Stimulated activated CD4-positive, alpha-beta T cell treated with anti-CD3 and anti-CD28 coated beads, Interleukin-12 subunit alpha, Interleukin-12 subunit beta, amount 100 ng/mL, for 24 hours (primary cell): ENCODE data around the gene HLCS.

Experiments
- DNase-seq, 2 experiments: peaks; one replicate each; pipeline ENCODE4 v3.0.0-alpha.2; 2020; ENCODE audit warnings: low read depth in 2 of 2

Gene HLCS

DNA sequence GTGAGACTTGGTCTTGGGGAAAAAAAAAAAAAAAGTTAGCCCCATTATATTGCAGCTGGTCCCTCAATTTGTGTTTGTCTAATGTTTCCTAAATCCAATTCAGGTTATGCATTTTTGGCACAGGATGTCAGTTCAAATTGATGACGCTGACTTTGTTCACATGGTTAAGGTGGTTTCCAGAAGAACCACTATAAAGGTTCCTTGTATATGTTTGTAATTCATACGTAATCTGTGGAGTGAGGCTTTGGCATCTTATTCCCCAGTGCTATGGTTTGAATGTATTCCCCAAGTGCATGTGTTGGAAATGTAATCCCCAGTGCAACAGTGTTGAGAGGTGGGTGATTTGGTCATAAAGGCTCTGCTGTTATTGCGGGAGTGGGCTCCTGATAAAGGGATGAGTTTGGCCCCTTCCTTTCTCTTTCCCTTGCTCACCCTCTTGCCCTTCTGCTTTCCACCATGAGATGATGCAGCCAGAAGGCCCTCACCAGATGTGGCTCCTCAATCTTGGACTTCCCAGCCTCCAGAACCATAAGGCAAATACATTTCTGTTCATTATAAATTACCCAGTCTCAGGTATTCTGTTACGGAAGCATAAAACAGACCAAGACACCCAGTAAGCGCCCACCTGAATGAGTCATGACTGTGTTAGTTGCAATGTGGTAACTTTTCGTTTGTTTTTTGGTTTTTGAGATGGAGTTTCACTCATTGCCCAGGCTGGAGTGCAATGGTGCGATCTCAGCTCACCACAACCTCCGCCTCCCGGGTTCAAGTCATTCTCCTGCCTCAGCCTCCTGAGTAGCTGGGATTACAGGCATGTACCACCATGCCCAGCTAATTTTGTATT is 19.5 kb upstream of the HLCS start:
- DNase-seq, result no peak

DNA sequence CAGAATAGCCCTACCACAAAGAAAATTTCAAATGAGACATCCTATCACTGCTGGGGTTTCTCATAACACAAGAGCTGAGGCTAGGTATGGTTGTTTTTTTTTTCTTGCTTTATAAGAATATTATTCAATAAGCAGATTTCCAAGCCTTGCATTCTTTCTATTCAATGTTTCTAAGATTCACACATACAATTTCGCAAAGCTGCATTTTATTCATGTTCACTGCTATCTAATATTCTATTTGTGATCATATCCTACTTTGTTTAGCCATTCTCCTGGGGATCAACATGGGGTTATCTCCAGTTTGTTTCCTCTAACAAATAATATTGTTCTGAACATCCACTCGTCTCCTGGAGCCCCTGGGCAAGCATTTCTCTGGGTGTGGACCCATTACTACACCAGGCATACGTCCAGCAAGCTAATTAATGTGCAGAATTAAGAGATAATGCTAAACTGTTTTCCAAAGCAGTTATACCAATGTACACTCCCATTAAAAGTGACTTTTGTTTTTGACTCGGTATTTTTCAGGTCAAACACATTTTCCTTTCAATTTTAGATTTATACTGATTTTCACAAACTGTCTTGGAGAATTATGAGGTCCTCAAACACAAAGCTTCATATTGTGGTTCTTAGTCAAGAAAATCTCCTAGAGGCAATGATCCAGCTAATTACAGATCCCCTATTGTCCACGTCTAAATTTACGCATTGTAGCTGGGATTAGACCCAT is 15.7 kb upstream of the HLCS start:
- DNase-seq, result no peak

DNA sequence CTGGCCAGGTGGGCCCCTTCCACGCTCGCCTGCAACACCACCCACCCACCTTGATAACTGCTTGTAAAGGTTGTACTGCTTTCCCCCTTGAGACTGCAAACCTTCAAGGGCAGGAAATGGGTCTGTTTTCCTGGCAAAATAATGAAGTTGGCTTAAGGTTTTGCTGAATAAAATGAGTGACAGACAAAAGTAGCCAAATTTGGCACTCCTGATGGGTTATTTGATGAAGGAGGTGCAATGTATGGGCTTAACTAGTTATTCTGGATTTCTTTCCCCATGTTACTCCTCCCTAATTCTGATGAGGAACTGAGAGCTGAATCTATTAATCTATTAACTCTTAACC is 14.6 kb upstream of the HLCS start:
- no peak for DNase-seq

DNA sequence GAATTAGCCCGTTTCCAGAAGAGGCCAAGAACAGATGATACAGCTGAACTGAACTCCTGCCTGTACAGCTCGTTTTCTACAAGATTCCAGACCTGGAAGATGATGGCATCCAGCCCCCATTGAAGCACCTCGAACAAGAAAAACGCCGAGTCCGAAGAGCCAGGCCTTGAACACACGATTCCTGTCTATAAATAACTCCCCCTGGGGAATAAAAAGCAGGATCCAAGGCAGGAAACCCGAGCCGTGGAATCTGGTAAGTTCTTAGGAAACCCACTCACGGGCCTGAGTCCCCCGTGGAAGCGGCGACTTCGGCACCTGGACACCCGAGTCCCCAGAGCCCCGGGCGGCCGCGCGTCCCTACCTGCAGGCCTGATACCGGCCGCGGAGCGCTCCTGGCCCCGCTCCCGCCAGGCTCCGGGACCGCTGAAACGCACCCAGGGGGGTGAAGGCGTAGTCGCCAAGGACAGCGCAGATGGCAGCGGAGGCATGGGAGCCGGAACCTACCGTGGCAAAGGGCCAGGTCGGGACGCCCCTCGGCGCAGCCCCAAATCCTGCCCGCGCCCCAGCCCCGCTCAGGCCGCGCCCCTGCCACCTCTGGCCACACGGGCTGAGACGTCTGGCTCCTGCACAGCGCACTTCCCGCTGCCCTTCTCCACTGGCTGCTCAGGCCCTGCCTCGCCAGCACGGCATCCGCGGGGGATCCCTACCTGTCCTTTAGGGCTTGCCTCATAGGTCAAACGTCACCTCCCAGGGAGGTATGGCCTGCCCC is 14.0 kb upstream of the HLCS start:
- no peak for DNase-seq

DNA sequence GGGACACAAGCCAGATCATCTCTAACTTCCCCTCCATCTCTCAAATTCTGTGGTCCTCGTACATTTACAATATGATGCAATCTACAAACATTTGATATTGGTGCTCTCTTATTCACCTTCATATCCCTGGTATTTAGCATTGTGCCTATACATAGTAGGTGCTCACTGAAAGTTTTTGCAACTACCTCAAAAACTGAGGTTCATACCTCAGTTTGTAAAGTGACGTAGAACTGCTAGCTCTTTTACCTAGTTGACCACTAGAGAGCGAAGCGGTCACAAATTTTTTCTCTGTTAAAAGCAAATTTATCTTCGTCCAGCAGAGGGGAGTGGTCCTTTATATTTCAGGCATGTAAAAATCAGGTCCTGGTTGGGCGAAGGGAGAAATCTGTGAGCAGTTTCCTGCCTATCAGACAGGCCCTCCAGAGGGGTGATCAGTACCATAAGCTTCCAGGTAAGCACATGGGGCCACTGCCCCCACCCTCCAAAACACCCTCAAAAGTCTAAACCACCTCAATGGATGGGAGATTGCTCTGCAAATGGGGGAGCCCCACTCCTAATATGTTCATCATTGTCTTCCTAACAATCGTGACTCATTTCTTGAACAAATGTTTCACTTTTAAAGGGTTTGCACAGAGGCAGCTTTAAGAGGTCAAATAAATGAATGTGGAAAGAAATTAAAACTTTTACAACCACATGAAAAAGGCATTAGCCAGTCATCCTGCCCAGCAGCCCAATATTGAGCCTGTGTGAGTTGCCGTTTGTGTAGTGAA is 10.6 kb upstream of the HLCS start:
- no peak for DNase-seq

DNA sequence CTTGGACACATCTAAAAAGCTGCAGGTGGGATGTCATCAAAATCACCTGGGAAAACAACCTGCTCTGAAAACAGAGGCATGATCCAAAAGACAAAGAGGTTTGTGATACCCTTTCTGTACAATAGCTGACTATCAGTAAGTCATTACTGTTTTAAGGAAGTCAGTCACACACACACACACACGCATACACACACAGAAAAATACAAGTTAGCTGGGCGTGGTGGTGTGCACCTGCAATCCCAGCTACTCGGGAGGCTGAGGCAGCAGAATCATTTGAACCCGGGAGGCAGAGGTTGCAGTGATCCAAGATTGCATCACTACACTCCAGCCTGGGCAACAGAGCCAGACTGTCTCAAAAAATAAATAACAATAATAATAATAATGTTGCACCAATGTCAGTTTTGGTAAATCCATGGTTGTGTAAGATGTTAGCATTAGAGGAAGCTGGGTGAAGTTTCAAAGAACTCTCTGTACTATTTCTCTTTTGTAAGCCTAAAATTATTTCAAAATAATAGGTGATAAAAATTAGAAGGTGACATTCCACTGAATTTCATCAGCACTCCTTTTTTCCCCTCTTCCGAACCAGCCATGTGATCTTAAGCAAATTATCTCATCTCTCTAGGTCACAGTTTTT is 9.9 kb upstream of the HLCS start:
- DNase-seq, result no peak

DNA sequence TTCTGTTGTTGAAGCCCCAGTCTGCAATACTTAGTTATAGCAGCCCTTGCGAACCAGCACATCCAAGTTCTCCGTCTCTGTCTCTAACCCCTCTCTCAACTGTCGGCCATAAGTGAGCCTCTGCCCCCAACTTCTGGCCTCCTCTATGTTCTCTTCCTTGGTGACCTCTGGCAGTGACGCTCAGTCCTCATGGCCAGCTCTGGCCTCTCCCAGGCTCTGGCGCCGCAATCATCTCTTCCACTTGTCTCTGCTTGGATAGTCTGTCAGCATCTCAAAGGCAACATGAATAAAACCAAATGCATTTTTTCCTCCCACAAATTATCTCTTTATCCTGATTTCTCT is 8.4 kb upstream of the HLCS start:
- no peak for DNase-seq

DNA sequence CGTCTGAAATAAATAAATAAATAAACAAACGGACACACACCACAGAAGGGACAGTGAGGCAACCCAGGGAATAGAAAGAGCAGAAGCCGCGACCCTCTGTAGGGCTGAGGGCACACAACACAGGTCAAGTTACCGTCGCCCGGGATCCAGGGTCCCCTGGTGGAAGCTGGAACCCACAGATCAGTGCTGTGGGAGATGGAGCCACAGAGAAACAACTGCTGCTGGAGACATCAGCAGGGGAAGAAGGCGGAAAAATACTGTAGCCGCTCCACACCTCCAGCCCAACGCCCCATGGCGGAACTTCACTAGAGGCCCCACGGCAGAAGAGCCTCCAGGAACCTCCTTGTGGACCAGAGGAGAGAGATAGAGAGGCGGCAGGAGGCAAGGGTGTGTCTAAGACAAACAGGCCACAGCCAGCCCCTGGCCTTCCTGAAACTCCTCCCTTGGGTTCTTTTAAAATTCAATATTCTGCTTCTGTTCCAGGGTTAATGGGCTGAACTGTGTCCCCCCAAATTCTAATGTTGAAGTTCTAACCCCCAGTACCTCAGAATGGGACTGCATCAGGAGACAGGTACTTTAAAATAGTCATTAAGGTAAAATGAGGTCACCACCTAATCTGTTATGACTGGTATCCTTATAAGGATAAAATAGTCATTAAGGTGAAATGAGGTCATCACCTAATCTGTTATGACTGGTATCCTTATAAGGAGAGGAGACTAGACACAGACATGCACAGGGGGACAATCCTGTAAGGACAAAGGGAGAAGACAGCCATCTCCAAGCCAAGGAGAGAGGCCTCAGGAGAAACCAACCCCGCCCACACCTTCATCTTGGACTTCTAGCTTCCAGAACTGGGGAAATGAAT is 7.7 kb upstream of the HLCS start:
- DNase-seq, result no peak

DNA sequence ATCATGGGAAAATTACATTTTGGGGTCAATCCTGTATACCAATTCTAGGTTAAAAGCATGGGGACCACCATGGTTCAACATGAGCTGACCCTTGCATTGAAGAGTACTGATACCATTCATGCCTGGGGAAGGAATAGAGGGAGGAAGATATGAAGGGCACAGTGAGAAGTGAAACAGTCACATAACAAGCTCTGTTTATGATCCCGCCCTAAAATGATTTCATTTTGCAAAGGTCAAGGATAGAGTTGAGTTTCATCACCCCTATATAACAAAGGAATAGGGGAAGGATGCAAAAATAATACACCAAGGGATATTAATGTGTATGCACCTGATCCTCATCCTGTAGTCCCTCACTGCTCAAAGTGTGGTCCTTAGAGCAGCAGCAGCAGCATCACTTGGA is 2.5 kb upstream of the HLCS start:
- no peak for DNase-seq

DNA sequence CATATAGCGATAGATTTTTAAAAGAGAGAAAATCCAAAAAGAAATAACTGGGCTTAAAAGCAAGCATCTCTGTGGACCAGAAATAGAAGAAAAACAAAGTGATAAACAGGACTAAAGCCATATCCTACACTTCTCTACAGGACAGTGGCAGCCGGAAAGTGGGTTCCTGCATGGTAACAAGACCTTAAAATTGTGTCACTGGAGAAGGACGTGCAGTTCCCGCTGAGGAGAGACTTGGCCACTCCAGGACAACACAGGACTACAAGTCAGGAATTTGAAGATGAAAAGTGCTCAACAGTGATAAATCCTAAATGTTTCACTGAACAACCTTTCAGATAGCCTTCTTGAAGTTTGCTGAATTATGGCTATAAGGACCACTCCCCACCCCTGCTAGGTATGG is 1.9 kb upstream of the HLCS start:
- DNase-seq, result no peak

DNA sequence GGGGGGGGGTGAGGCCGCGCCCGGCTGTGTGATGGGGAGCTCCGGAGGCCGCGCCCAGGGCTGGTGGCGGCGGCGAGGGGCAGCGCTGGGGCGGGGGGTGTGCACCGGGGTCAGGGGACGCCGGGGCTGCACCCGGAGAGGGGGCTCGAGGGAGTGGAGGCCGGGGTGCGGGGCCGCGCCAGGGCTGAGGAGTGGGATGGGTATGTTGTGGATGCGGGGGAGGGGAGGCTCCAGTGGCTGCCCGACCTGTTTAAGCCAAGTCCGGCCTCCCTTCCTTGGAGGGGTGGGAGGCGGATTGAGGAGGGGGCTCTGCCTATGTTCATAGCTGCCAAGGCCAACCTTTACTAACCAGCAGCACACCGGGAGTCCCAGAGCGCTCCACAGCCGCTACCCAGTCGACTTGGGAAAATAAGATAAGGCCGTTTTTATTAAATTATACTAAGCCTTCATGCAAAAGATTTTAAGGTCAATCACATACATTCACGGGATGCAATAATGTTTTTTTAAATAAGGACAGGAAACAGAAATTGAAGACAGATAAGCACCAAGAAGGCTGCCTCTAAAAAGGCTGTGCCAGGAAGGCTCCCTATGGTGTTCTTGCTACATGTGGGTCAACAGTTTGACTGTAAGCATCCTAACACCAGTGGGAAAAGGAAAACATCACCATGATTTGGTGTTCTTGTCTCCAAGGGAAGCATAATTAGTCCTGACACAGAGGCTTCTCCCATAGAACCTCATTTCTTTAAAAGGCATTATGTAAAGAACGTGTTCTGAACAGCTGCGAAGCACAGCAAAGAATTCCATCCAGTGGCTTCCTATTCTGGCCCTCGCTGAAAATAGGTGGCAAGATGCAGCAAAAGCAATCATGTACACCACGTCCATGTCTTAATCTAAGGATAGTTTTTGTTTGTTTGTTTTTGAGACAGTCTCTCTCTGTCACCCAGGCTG is 626 bp upstream of the HLCS start:
- no peak for DNase-seq

DNA sequence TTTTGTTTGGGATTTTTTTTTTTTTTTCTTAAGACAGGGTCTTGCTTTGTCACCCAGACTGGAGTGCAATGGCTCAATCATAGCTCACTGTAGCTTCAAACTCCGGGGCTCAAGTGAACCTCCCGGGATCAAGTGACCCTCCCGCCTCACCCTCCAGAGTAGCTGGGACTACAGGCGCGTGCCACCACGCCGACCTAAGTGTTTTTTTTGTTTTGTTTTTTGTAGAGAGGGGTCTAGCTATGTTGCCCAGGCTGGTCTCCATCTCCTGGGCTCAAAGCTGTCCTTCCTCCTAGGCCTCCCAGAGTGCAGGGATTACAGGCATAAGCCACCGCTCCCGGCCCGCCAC is 776 bp downstream of the HLCS start:
- DNase-seq, result no peak

DNA sequence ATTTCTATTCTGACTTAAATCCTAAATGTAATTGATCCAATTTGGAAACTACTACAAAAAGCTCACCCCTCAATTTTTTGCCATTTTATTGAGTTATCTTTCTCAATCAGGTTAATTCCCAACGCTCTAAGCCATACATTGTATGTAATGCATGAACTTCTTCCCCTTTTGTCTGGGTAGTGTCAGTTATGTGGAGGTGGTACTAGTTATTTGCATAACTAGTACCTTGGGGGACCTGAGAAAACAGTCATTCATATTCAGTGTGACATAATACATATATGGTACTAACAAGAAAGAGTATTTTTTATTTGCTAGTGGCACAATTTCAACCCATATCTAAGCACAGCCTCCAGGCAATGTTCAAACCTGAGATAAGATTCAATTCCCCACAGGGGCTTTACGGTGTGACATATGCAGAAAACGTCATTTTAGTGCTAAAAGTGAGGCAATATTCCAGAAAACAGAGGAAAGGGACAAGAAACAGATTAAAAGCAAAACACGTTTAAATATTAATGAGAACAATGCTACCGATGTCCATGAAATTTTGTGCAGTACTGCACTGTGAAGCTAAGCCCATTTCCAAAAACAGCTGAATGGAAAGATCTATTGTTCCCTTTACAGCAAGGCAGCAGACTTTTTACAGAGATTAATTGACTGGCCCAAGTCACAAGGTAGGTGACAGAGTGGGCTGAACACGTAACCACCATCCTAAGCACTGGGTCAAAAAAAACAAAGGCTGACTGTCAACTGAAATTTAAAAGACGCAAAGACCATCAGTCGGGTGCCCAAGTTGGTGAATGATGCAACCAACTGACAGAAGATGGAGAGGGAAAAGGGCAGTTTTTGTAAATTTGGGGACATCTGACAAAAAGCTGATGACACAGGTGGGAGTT is 1.4 kb downstream of the HLCS start:
- DNase-seq, result no peak

DNA sequence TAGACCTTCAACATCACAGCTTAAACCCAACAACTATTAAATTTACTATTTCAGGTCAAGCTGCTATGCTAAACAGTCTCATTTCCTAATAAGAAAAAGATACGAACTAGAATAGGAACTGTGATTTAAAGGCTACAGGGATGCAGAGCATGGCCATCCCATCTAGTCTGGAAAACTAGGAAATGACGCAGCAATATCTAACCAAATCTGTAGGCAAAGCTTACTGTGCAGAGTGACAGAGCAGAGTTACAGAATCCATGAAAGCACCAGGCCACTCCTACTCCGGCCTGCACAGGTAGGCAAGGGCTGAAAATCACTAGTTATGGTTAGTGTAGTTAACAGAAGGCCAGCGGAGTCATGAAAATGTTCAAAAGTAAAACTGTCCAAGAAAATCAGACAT is 2.1 kb downstream of the HLCS start:
- DNase-seq, result no peak

DNA sequence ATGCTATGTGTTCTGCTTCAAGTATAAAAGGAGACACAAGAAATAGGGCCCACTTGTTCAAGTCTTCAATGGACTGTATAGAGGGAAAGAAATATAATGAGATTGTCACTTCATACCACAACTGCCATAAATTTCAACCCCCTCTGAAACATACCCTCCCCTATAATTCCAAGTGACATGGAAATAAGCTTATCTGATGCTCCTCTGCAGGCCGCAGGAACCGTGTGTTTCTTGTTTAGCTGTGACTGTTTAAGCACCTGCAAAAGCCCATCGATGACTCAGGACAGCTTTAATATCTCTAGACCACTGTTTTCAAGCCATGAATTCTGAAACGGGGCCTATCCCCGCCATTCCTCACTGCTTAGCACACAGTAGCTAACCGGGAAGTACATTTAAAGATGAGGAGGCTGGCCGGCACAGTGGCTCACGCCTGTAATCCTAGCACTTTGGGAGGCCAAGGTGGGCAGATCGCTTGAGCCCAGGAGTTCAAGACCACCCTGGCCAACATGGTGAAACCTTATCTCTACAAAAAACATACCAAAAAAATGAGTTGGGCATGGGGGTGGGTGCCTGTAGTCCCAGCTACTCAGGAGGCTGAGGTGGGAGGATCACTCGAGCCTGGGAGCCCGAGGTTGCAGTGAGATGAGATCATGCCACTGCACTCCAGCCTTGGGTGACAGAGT is 4.2 kb downstream of the HLCS start:
- DNase-seq, result no peak

DNA sequence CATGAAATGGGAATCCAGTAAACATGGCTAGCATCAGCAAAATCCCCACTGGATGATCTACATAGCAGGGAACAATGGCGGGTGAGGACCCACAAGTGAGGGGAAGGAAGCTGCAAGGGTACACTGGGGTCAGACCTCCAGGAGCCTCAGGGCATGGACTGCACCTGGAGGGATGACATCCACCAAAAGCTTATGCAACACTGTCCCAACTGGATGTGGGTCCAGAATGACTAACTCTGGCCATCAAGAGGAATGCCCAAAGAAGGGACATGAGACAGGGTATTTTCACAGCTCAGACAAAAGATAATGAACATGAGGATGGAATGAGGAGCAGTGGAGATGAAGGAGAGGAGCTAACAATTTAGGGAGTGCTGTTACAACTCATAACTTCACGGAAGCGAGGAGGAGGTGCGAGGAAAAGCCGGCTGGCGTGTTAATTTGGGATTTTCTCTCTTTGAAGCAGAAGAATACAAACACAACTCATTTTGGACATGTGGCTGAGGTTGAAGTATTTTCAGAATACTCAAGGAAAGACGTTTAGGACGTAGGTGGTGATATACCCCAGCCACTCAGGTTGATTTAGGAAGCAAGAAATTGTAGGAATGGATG is 5.7 kb downstream of the HLCS start:
- DNase-seq, result no peak

DNA sequence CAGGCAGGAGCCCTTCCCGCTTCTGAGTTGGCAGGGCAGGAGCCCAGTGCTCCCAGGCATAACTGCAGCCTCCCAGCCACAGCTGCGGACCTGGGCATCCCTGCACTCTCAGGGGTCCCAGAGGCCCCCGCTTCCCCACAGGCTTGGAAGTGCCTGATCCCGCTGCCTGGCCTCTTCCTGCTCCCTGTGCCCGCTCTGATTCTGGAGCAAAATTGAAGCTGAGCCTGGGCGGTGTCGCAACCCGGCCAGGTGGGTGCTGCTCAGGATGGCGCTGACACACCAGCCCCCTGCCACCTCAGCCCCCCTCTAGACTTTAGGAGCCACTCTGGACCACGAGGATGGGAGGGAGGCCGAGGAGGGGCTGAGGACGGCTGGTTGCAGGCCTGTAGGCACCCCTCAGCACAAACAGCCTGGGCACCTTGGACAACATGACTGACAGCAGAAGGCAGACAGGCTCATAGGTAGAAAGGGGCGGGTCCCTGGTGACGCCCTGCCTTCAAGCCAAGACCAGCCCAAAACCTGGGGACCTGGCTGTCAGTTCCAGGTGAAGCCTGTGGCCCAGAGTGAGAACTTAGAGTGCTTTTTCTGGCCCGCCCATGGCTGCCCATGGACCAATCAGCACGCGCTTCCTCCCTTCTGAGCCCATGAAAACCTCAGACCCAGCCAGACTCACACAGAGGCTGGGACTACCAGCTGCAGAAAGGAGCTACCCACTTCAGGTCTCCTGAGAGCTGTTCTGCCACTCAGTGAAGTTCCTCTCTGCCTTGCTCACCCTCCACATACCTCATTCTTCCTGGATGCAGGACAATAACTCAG is 7.2 kb downstream of the HLCS start:
- no peak for DNase-seq
